NCI-H1048 (cell line): Measurements from ENCODE around the gene BCOR.

Experiments
- DNase-seq: peaks from one replicate; lab custom pipeline; 2025; lab: John Stamatoyannopoulos, UW

Gene BCOR

DNA sequence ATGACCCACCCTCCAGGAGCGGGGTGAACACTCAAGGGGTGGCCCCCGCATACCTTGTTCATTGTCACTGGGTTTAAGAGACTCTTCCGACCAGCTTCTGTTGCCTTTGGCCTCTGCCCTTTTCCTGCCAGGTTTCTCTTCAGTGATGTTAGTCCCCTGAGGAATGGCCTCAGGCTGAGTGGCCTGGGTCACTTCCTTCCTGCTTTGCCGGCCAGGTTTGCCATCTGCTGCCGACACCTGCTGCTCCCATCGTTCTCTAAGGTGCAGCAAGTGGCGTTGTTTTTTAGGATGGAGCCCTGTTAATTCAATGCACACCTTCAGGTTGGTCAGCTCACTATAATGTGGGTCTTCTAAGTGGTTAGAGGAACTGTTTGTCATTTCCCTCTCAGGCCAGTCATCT is 34.2 kb downstream of the BCOR start:
- DNase-seq = no peak

- DNase-seq = no peak
Observed at GRCh38 chrX:40062525-40063155, 35.1 kb downstream of the BCOR start.

DNA sequence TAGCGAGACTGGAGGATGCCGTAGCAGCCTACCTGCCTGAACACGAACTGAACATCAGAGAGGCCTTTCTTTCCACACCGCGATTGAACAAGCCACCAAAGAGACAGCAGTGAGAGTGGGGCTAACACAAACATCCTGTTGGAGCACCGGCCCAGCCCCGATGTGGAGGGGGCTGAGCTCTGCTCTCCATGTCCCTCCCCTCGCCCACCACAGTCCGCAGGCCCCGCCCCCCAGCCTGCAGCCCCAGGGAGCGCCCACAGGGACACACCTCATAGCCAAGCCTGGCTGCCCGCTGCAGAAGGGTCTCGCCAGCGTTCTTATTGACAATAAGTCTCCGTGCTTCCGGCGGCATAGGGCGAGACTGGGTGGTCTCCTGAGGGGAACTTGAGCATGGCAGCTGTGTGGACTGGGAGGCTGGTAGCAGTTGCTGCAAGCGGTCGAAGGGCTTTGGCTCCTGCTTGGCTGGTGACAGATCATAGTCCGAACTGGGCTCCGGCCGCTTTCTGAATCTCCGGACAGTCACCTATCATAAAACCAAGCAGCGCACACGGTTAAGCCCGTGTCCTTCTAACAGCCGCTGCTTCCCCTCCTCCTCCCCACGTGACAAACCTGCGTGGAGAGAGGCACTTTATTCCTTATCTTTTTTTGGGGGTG is 35.8 kb downstream of the BCOR start:
- no peak for DNase-seq

DNA sequence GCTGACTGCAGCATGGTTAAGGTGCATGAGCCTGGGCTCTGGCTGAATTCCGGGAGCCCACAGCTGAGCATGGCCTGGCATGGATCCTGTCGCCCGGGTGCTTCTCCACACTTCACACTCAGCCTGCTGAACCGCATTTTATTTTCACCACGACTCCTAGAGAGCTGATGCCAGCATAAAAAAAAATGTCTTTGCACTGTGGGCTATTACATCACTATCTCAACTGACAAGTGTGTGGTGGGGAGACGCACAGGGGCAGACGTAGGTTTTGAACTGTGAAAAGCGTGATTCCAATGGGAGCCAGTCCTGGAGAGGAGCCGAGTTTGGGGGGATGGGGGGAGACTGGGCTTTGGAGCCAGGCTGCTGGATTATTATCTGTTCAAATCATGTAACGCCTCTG is 36.8 kb downstream of the BCOR start:
- DNase-seq = no peak

DNA sequence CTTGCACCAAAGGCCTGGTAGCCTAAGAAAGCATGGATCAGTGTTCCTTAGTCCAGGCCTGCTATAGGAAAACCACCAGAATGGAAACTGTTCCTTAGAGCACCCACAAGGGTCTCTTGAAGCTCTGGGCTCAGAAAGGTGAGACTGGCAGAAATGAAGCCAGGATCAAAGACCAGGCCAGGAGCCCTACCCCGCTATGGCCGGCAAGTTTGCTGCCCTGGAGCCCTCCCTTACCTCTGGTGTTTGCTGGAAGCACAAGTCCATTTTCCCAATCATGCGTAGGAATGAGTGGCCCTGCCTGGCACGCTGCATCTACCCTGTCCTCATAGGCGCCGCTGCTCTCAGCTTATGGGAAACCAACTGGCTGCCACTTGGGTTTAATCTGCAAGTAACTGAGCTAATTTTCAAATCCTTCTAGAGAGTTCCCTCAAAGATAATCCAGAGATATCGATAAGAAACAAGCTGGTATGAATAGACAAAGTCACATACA is 37.4 kb downstream of the BCOR start:
- no peak for DNase-seq

GRCh38 chrX:40058719-40059118 is 39.0 kb downstream of the BCOR start:
- no peak for DNase-seq

DNA sequence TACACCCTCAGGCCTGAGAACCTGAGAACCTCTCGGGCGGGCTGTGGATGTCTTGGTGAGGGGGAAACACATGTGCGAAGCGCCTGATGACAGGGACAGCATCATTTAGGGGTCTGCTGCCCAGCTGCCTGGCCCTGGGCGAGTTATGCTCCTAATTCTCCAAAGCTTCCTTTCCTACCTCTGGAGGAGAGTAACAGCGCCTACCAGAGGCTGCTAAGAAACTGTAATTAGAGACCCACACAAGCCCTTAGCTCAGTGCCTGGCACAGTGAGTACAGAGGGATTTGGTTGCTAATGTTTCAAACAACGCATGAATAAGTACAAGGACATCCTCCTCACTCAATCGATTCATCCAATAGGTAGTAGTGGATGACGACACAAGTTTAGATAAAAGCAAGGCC is 40.4 kb downstream of the BCOR start:
- no peak for DNase-seq

- DNase-seq = no peak
Observed at GRCh38 chrX:40056420-40056819, 41.3 kb downstream of the BCOR start.

GRCh38 chrX:40055495-40055894 is 42.3 kb downstream of the BCOR start:
- DNase-seq = no peak

GRCh38 chrX:40054793-40055192 is 43.0 kb downstream of the BCOR start:
- DNase-seq = no peak

DNA sequence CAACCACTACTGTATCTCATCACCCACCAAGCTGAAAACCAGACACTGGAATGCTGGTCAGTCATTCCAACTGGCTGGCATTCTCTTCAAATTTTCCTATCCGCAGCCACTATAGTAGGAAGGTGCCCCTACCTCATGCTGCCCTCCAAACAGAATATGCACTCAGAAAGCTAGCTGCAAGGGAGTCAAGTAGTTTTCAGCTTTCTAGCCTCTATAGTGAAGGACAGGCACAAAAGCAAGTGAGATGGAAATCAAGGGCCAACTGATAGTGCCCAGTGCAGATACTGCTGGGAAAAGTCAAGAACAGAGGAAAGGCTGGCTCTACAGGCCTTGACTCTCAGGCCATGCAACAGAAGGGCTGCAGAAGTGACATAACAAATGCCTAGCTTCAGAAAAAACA is 47.2 kb downstream of the BCOR start:
- no peak for DNase-seq

DNA sequence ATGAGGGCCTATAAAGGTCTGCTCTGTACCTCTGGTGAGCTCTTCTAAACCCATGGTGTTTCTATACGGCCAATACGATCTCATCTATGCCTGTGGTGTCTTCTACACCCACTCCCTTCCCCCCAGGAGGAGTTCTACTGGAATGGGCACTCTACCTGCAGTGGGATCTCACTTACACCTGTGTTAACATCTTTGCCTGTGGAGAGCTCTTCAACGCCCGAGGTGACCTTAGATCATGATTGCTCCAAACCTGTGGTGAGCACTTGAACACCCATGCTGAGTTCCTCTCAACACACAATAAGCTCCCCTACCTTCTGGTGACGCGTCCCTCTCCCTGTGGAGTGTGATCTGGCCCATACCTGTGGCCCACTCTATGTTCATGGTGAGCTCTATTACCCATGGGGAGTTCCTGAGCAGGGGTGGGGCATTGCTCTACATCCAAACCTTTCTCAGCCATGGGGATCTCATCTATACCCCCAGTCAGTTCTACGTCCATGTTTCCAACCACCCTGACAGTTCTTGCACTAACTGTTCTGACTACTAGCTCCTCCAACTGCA is 48.6 kb downstream of the BCOR start:
- DNase-seq = no peak

DNA sequence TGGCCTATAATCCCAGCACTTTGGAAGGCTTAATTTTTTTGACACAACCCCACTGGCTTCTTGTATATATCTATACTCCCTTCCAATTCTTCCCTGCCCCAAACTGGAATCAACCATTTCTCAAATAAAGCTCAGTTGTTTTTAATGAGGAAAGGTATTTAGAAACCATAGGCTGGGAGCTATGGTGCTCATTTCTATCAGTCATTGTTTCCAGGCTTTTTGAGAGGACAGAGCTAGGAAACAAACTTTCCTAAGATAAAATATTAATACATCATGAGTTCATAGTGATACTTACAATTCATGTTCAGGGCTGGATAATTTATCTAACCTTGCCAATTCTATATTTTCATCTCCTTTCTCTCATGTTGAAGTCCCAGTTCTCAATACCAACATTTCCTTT is 50.3 kb downstream of the BCOR start:
- DNase-seq = no peak

GRCh38 chrX:40043895-40044294 is 53.9 kb downstream of the BCOR start:
- DNase-seq = no peak

DNA sequence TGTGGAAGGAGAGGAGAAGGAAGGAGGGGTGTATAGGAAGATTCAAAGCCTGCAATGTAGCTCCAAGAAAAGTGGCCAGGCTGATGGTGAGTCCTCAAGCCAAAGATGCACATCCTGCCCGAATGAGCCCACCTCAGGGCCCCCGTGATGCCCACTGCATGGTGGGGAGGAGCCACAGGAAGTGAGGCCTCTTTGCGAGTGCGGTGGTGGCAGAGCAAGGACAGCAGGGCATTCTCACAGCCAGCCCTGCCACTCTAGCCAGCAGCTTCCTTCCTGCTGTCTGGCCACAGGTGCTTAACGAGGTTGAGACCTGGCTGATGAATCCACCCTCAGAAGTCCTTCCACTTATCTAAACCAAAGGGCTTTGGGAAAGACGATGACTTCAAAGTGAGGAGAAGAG is 55.8 kb downstream of the BCOR start:
- DNase-seq = no peak

DNA sequence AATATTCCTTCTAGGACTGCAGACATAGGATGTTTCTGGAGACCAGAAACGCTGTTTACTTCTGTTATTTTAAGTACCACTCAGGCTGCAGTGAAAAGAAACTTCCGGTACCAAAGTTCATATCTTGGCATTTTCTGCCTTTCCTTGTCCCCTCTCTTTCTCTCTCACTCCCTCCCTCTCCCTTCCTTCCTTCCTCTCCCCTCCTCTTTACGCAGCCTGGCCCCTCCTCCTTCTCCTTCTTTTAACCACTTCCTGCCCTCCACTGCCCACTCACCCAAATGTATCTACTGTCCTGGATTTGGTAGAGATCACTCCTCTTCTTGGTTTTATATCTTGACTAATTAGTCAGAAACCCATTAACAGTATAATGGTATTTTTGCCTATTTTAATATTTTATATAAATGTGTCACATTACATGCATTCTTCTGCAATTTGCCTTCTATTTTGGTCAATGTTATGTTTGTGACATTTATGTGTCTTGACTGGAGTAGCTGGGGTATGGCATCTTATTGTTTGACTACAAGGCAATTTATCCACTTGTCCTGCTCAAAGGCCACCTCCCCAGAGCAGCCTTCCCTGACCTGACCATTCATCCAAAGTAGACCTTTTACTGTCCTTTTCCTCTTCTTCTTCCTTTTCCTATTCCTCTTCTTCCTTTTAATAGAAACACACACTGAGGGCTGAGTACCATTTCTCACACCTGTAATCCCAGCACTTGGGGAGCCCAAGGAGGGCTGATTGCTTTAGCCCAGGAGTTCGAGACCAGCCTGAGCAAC is 56.9 kb downstream of the BCOR start:
- DNase-seq = no peak

GRCh38 chrX:40039887-40040286 is 57.9 kb downstream of the BCOR start:
- no peak for DNase-seq

DNA sequence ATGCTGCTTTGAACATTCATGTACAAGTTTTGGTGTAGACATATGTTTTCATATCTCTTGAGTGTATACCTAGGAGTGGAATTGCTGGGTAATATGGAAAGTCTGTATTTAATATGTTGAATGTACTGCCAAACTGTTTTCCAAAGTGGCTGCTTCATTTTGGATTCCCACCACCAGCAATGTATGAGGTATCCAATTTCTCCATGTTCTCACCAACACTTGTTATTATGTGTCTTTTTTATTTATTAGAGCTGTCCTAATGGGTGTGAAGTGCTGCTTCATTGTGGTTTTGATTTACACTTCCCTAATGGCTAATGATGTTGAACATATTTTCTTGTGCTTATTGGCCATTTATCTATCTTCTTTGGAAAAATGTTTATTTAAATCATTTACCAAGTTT is 60.4 kb downstream of the BCOR start:
- DNase-seq = no peak

DNA sequence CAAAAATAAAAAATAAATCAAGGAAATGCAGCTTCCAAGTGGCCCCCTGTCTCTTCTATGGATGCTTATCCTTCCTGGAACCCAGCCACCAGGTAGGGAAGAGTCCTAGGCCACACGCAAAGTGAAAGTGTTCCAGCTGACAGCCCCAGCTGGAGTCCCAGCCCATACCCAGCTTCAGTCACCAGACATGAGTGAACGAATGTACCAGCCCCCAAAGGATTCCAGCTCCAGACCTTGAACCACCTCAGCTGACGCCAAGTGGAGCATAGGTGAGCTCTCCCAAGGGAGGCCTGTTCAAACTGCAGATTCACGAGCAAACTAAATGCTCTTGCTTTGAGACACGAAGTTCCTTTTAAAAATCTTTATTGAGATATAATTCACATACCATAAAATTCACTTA is 62.0 kb downstream of the BCOR start:
- no peak for DNase-seq

DNA sequence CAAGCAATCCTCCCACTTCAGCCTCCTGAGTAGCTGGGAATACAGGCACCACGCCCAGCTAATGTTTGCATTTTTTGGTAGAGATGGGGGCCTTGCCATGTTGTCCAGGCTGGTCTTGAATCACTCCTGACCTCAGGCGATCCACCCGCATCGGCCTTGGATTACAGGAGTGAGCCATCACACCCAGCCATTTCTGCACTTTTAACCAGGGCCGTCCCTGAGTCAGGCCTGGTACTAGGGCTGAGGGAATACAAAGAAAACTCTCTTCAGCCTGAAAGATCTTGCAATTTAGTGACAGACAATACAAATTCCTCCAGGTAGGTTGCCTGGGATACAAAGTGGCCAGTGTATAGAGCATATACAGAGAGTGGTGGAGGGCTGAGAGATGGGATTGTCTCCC is 65.8 kb downstream of the BCOR start:
- DNase-seq = no peak

GRCh38 chrX:40030205-40030604 is 67.6 kb downstream of the BCOR start:
- no peak for DNase-seq

GRCh38 chrX:40022421-40022820 is 75.3 kb downstream of the BCOR start:
- no peak for DNase-seq

GRCh38 chrX:40021647-40022046 is 76.1 kb downstream of the BCOR start:
- no peak for DNase-seq
